ENCODE measurements around the gene XRCC6. TPM values are rescaled to one million over a fixed set of nuclear protein-coding genes. Genes with fewer than 3 reads are reported as not detected.
A peak's percentile ranks its signal among the peaks of the same experiment; 100 is the strongest.

The XRCC6 gene
- total RNA-seq (2016; rRNA removed; fragmentation: Illumina TruSeq; extraction: Trizol): 625 and 944 TPM in 2 replicates
- 53.4 and 61.8 TPM in 2 replicates for total RNA-seq (2016; cell fraction: cytosol; rRNA removed; fragmentation: Illumina TruSeq; extraction: Trizol; ENCODE audit: low read depth)
- total RNA-seq (2016; cell fraction: insoluble cytoplasmic fraction; rRNA removed; fragmentation: Illumina TruSeq; extraction: Trizol): 635 and 912 TPM in 2 replicates
- total RNA-seq (2016; cell fraction: membrane; rRNA removed; fragmentation: Illumina TruSeq; extraction: Trizol): 124 and 145 TPM in 2 replicates
- 234 and 241 TPM in 2 replicates for total RNA-seq (2016; cell fraction: nucleus; rRNA removed; fragmentation: Illumina TruSeq; extraction: Trizol)
- polyA plus RNA-seq (2011; rRNA removed): 109 and 124 TPM in 2 replicates
- 106 and 126 TPM in 2 replicates for polyA plus RNA-seq (2011; cell fraction: cytosol; rRNA removed)
- polyA plus RNA-seq (2011; cell fraction: nucleus; rRNA removed): 30.7 and 40.3 TPM in 2 replicates
- polyA plus RNA-seq (2012): 246 and 411 TPM in 2 replicates
- polyA plus RNA-seq (2016; cell fraction: cytosol; fragmentation: Illumina TruSeq; extraction: Trizol; ENCODE audit: low read depth): 34.4 and 42.4 TPM in 2 replicates
- polyA plus RNA-seq (2016; cell fraction: insoluble cytoplasmic fraction; fragmentation: Illumina TruSeq; extraction: Trizol; ENCODE audit: low read depth): 671 and 701 TPM in 2 replicates
- polyA plus RNA-seq (2016; cell fraction: membrane; fragmentation: Illumina TruSeq; extraction: Trizol; ENCODE audit: low read depth): 64.7 and 77.0 TPM in 2 replicates
- 237 and 254 TPM in 2 replicates for polyA plus RNA-seq (2016; cell fraction: nucleus; fragmentation: Illumina TruSeq; extraction: Trizol; ENCODE audit: insufficient read depth, low read depth)
- 102 and 167 TPM in 2 replicates for polyA minus RNA-seq (2011; rRNA and poly(A)+ RNA removed; ENCODE audit: low replicate concordance)
- 71.6 and 76.1 TPM in 2 replicates for polyA minus RNA-seq (2011; cell fraction: cytosol; rRNA and poly(A)+ RNA removed)
- 38.2 and 41.5 TPM in 2 replicates for polyA minus RNA-seq (2011; cell fraction: nucleus; rRNA and poly(A)+ RNA removed)
- Bru-seq, nascent RNA: percentile 84 among the genes with signal in this experiment
- percentile 95 among the genes with signal in this experiment for BruChase-seq, experiment 1, labeled RNA remaining after a 6-hour chase
- percentile 88 among the genes with signal in this experiment for BruChase-seq, experiment 2, labeled RNA remaining after a 2-hour chase
- long read RNA-seq, experiment 1, transcript XRCC6-202 (13 exons, 2,296 nt): major isoform, 602 of 806 reads
- long read RNA-seq, experiment 1, transcript XRCC6-206 (12 exons, 2,148 nt): minor isoform, 12 of 806 reads
- long read RNA-seq, experiment 1, transcript XRCC6-201 (12 exons, 2,709 nt): minor isoform, 76 of 806 reads
- long read RNA-seq, experiment 1, partial matches to known transcripts: 74 of 806 reads
- long read RNA-seq, experiment 1, other reads (novel, unspliced or antisense): 42 of 806 reads
- long read RNA-seq, experiment 2, transcript XRCC6-202 (13 exons, 2,296 nt): major isoform, 292 of 920 reads
- long read RNA-seq, experiment 2, transcript XRCC6-205 (13 exons, 2,200 nt): minor isoform, 5 of 920 reads
- long read RNA-seq, experiment 2, transcript XRCC6-201 (12 exons, 2,709 nt): minor isoform, 206 of 920 reads
- long read RNA-seq, experiment 2, partial matches to known transcripts: 314 of 920 reads
- long read RNA-seq, experiment 2, other reads (novel, unspliced or antisense): 98 of 920 reads

DNA sequence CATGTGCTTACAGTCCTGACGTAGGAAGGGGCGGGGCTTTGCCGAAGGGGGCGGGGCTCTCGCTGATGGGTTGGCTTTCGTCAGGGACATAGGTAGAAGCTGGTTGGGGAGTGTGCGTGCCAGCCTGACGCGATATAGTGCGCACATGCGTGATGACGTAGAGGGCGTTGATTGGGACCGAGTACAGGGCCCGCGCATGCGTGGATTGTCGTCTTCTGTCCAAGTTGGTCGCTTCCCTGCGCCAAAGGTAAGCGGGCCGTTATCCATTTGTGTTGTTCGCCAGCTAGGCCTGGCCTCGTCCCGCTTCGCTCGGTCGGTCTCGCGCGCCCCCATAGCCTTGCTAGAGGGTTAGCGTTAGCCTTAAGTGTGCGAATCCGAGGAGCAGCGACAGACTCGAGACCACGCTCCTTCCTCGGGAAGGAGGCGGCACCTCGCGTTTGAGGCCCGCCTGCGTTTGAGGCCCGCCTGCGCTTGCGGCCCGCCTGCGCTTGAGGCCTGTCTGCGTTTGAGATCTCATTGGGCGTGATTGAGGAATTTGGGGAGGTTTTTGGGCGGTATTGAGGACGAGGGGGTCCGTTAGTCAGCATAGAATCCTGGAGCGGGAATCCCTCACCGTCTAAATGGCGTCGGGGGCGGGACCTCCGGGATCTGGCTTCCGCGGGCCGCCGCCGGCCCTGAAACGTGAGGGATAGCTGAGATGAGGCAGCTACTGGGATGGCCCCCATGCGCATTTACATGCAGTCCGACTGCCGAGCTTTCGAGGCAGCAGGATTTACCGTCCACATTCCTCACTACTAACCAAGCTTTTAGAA, at the start of gene XRCC6:
XRCC6 (plus strand) TSS at position 197 of the 812 bp plus-strand sequence. CDS start 710 bp downstream, outside the sequence.
- Histone ChIP-seq H4K20me1 (ENCODE audit: insufficient read depth, low read length) (peaks cover 11% of the 10 kb centered on the region), H3K4me1 (ENCODE audit: insufficient read depth, low read length) (peaks cover 67% of the 10 kb centered on the region), H3K27ac (ENCODE audit: extremely low read length, insufficient read depth, low read length) (peak within 1 kb of the TSS; percentile 97), H3K79me2 (ENCODE audit: insufficient read depth, low read length) (peaks cover 50% of the 10 kb centered on the region), H3K9ac (ENCODE audit: insufficient read depth, low read depth, low read length) (peak within 1 kb of the TSS; percentile 99), H3K27me3 (ENCODE audit: control insufficient read depth in 1 of 2, insufficient read depth in 2 of 2, low read length in 2 of 2) (no peaks in the 10 kb centered on the region; a peak in 1 of 5 replicates), H3K9me3 (ENCODE audit: low read length) (no peaks in the 10 kb centered on the region), H3K36me3 (replicated peaks in 1 of 2; ENCODE audit: control insufficient read depth in 1 of 2, insufficient read depth in 2 of 2, low read length in 2 of 2) (peaks cover under 1 to 18% of the 10 kb centered on the region in 2 experiments; a peak in 2 of 5 replicates), H3K4me2 (ENCODE audit: low read depth, low read length) (peak within 1 kb of the TSS; percentile 95), H2AFZ (ENCODE audit: low read length) (no peak within 1 kb of the TSS), H3K4me3 (replicated peaks in 1 of 3; ENCODE audit: insufficient read depth in 1 of 3, low read depth in 2 of 3, low read length in 3 of 3) (peak within 1 kb of the TSS; percentile 82 to 94 (median 85))
- BruUV-seq (replicated peaks): no TSS peak
- DNase-seq (ENCODE audit: low spot score): peak; percentile 98
- intact Hi-C loops (cut with micrococcal nuclease; ENCODE audit: unreplicated experiment): no loop called here
- POLR2A ChIA-PET: interaction anchor here (0.6 to 5.2 kb wide), 37 partner anchors 9 to 326 kb away, joined by 3 to 78 read pairs (median 5); partner anchors contain the start of genes CENPM, CSDC2, PHF5A and PMM1
- peak; percentile 80 for ATAC-seq
- CTCF ChIA-PET (ENCODE audit: low intra/inter-chr PET ratio, low total read pairs): no interaction called here
- WGBS (ENCODE audit: low lambda C conversion rate): 0% methylated on average over 26 of the region's 70 CpGs
- peak; percentile 93 for FAIRE-seq
- in situ Hi-C loops (cut with HindIII; ENCODE audit: extremely low pct_ligation_motif_present, low pct_unique_long_range_greater_than_20kb): no loop called here
- TF ChIP-seq ZNF33B (CRISPR knock-in tag; IDR thresholded peaks at IDR 0.05) (no peak; the same call in 1 of the 2 replicates), TOE1 (CRISPR knock-in tag; IDR thresholded peaks at IDR 0.05) (no peak), NR2F1 (CRISPR knock-in tag; IDR thresholded peaks at IDR 0.05) (no peak), NFYC (CRISPR knock-in tag; IDR thresholded peaks at IDR 0.05) (peak; percentile 81), MYC (CRISPR knock-in tag; IDR thresholded peaks at IDR 0.05; ENCODE audit: borderline replicate concordance) (peak; percentile 92; the same call in 1 of the 2 replicates), ZFP1 (CRISPR knock-in tag; IDR thresholded peaks at IDR 0.05) (no peak), RFX1 (IDR thresholded peaks at IDR 0.05) (no peak), ZKSCAN1 (IDR thresholded peaks at IDR 0.05; ENCODE audit: low read length) (no peak), ZBTB8A (CRISPR knock-in tag; IDR thresholded peaks at IDR 0.05; ENCODE audit: borderline replicate concordance, low read depth) (no peak), ZNF274 (CRISPR knock-in tag; IDR thresholded peaks at IDR 0.05) (peak; percentile 51), KAT8 (CRISPR knock-in tag; IDR thresholded peaks at IDR 0.05) (peak; percentile 66), SMYD3 (CRISPR knock-in tag; IDR thresholded peaks at IDR 0.05) (peak; percentile 48; the same call in 1 of the 2 replicates), SOX13 (IDR thresholded peaks at IDR 0.05) (no peak), SOX13 (CRISPR knock-in tag; conservative IDR thresholded peaks at IDR 0.05 in 1 of 2, IDR thresholded peaks at IDR 0.05 in 1 of 2) (no peak), PRPF4 (IDR thresholded peaks at IDR 0.05; ENCODE audit: low read depth, low read length, poor library complexity, severe bottlenecking) (no peak)
- TF ChIP-seq, protein P1, sequence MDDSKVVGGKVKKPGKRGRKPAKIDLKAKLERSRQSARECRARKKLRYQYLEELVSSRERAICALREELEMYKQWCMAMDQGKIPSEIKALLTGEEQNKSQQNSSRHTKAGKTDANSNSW (CRISPR knock-in tag; IDR thresholded peaks at IDR 0.05; ENCODE audit: borderline replicate concordance): peak; percentile 82; the same call in 1 of the 2 replicates
- TF ChIP-seq, protein P2, sequence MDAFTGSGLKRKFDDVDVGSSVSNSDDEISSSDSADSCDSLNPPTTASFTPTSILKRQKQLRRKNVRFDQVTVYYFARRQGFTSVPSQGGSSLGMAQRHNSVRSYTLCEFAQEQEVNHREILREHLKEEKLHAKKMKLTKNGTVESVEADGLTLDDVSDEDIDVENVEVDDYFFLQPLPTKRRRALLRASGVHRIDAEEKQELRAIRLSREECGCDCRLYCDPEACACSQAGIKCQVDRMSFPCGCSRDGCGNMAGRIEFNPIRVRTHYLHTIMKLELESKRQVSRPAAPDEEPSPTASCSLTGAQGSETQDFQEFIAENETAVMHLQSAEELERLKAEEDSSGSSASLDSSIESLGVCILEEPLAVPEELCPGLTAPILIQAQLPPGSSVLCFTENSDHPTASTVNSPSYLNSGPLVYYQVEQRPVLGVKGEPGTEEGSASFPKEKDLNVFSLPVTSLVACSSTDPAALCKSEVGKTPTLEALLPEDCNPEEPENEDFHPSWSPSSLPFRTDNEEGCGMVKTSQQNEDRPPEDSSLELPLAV (CRISPR knock-in tag; conservative IDR thresholded peaks at IDR 0.05; ENCODE audit: low read depth): no peak
